Measurements from ENCODE around the gene MYO9B.

DNA sequence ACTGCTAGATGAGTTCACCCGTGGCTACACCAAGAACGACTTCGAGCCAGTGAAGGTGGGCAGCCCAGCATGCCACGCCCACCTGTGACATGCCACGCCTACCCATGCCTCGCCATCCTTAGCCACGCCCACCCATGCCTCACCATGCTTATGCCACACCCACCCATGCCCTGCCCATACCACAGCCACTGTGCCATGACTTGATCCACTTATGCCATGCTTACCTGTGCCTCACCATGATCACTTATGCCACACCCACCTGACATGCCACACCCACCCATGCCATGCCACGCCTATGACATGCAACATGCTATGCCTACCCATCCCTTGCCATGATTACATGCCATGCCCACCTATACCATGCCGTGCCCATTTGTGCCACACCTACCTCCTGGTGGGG lies 126.7 kb downstream of the MYO9B start:
- TF ChIP-seq POLR2AphosphoS5 (IDR thresholded peaks at IDR 0.05; ENCODE audit: borderline replicate concordance, low read depth, low read length) (no peak), EZH2 (IDR thresholded peaks at IDR 0.05) (no peak), FOXP2 (optimal IDR thresholded peaks at IDR 0.05; ENCODE audit: control extremely low read depth, extremely low read length, insufficient read depth) (no peak)
